ENCODE results near the gene CBX1. TPM values are rescaled to one million over a fixed set of nuclear protein-coding genes. Genes with fewer than 3 reads are reported as not detected.
A peak's percentile ranks its signal among the peaks of the same experiment; 100 is the strongest.

Gene CBX1
- total RNA-seq, 2 experiments from 2014 or later: 5.5 to 6.6 TPM

DNA sequence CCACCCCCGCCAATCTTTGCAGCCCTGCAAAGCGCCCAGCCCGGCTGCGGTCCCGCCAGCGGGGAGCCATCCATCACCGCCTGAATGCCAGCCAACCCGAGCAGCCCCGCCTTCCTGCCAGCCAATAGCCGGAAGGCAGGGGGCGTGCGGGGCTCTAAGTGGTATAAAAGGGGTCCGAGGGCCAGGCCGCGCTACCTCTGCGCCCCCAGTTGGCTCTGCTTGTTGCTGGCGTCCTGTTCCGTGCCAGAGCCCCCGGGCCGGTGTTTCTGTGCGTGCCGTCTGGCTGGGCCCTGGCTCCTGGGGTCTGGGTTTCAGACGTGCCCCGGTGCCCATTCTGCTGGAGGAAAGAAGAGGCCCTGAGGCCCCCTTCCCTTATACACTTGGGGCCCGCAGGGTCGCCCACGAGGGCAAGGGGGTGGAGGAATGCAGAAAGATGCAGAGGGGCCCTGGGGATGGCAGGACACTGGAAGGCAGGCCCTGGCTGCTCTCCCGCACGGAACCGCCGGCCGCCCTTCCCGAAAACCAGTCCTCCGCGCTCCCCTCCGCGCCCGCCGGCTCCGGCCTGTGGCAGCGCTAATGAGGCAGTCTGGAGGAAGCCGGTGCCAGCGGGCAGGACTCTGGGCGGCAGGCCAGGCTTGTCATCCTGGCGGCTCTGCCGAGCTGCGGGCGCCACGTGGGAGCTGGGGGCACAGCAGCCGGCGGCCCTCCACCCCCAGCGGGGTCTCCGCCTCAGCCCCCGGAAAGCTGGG is 77.7 kb downstream of the CBX1 start:
- intact Hi-C loops (cut with DNase I, micrococcal nuclease): loop anchor here (1.0 to 10.0 kb wide), 5 partner anchors 75 to 871 kb away; partner anchors contain the start of genes ATP5MC1 (in 1 of the 2) and SNX11 (in 1 of the 2)
- no peaks in the 10 kb centered on the region for H3K9me3 Mint-ChIP-seq
- peak overlapping the region; percentile 46 for H3K4me3 Mint-ChIP-seq
- Histone ChIP-seq H3K4me1 (ENCODE audit: insufficient read depth, low read length) (peaks cover 34% of the 10 kb centered on the region), H3K27ac (ENCODE audit: low read depth in 1 of 2, low read length in 2 of 2) (no peak overlapping the region), H3K36me3 (ENCODE audit: insufficient read depth, low read length) (no peaks in the 10 kb centered on the region), H3K4me3 (ENCODE audit: low read length) (peak overlapping the region; percentile 66), H3K27me3 (ENCODE audit: control insufficient read depth in 1 of 2, insufficient read depth in 2 of 2, low read length in 2 of 2) (peaks cover 13% of the 10 kb centered on the region in 2 experiments), H3K9me3 (ENCODE audit: control insufficient read depth in 1 of 2, insufficient read depth in 1 of 2, low read length in 2 of 2) (no peaks in the 10 kb centered on the region)
- POLR2A ChIA-PET: no interaction called here
- ATAC-seq (ENCODE audit: poor library complexity): no peak
- no peak overlapping the region for H3K27ac Mint-ChIP-seq
- peak in 8 of 14 experiments; percentile 21 to 71 (median 47) for DNase-seq
- CTCF ChIA-PET: interaction anchor here (0.9 kb wide), 1 partner anchor 77 kb away, joined by 3 read pairs; no protein-coding TSS in a partner anchor
- peaks cover 67% of the 10 kb centered on the region for H3K27me3 Mint-ChIP-seq
- H3K36me3 Mint-ChIP-seq (ENCODE audit: low read depth): no peaks in the 10 kb centered on the region
- H3K4me1 Mint-ChIP-seq (ENCODE audit: low read depth): peaks cover 28% of the 10 kb centered on the region
- TF ChIP-seq, protein P1, sequence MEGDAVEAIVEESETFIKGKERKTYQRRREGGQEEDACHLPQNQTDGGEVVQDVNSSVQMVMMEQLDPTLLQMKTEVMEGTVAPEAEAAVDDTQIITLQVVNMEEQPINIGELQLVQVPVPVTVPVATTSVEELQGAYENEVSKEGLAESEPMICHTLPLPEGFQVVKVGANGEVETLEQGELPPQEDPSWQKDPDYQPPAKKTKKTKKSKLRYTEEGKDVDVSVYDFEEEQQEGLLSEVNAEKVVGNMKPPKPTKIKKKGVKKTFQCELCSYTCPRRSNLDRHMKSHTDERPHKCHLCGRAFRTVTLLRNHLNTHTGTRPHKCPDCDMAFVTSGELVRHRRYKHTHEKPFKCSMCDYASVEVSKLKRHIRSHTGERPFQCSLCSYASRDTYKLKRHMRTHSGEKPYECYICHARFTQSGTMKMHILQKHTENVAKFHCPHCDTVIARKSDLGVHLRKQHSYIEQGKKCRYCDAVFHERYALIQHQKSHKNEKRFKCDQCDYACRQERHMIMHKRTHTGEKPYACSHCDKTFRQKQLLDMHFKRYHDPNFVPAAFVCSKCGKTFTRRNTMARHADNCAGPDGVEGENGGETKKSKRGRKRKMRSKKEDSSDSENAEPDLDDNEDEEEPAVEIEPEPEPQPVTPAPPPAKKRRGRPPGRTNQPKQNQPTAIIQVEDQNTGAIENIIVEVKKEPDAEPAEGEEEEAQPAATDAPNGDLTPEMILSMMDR (IDR thresholded peaks at IDR 0.05): peak; percentile 36

DNA sequence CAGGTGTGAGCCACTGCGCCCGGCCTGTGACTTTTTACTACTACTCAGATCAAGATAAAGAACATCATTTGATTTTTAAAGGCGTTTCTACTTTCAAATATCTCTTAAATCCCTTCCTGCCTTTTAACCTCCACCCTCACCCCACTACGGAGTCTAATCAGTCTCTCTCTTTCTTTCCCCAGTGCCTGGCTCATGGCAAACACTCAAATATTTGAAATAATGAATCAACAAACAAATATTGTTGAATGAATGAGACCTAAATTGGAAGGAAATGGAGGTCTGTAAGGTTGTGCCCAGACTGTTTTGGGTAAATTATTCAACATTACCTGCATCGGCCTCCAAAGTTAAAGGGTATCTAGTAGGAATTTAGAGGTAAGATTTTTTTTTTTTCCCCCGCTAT is 78.4 kb downstream of the CBX1 start:
- TF ChIP-seq, protein P1 (IDR thresholded peaks at IDR 0.05): no peak
- peaks cover 28% of the 10 kb centered on the region for H3K4me1 Mint-ChIP-seq (ENCODE audit: low read depth)
- ChIA-PET CTCF (no interaction called here), POLR2A (no interaction called here)
- peaks cover 65% of the 10 kb centered on the region for H3K27me3 Mint-ChIP-seq
- intact Hi-C loops (cut with DNase I, micrococcal nuclease): loop anchor here in 1 of 2 experiments (10.0 kb wide), 2 partner anchors 312 to 872 kb away; partner anchors contain the start of gene ATP5MC1
- Histone ChIP-seq H3K27ac (ENCODE audit: low read depth in 1 of 2, low read length in 2 of 2) (no peak overlapping the region), H3K36me3 (ENCODE audit: insufficient read depth, low read length) (no peaks in the 10 kb centered on the region), H3K9me3 (ENCODE audit: control insufficient read depth in 1 of 2, insufficient read depth in 1 of 2, low read length in 2 of 2) (no peaks in the 10 kb centered on the region), H3K4me1 (ENCODE audit: insufficient read depth, low read length) (peaks cover 34% of the 10 kb centered on the region), H3K4me3 (ENCODE audit: low read length) (no peak overlapping the region), H3K27me3 (ENCODE audit: control insufficient read depth in 1 of 2, insufficient read depth in 2 of 2, low read length in 2 of 2) (peaks cover 10 to 13% of the 10 kb centered on the region in 2 experiments)
- H3K9me3 Mint-ChIP-seq: no peaks in the 10 kb centered on the region
- no peak for ATAC-seq (ENCODE audit: poor library complexity)
- no peak overlapping the region for H3K27ac Mint-ChIP-seq
- H3K4me3 Mint-ChIP-seq: peak overlapping the region; percentile 46
- H3K36me3 Mint-ChIP-seq (ENCODE audit: low read depth): no peaks in the 10 kb centered on the region
- no peak for DNase-seq

DNA sequence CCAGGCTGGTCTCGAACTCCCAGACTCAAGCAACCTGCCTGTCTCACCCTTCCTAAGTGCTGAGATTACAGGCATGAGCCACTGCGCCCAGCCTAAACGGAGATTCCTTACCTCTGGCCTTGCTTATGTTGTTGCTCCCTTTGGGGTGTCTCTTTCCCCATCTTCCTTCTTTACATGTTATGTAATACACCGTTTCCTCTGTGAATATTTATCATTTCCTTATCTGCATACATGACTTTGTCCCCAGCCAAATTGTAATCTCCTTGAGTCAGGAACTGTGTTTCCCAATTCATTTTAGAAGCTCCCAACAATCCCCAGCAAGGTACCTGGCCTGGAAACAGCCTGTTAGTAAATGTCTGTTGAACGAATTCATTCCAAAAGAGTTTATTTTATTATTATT is 79.3 kb downstream of the CBX1 start:
- H3K4me1 ChIP-seq (ENCODE audit: insufficient read depth, low read length): peaks cover 34% of the 10 kb centered on the region
- intact Hi-C loops (cut with DNase I, micrococcal nuclease): loop anchor here in 1 of 2 experiments (10.0 kb wide), 2 partner anchors 313 to 873 kb away; partner anchors contain the start of gene ATP5MC1
- no peak overlapping the region for H3K27ac Mint-ChIP-seq
- ChIA-PET CTCF (interaction anchor here (0.7 to 3.0 kb wide), 3 partner anchors 11 to 44 kb away, joined by 4 to 17 read pairs (median 5); no protein-coding TSS in a partner anchor), POLR2A (no interaction called here)
- DNase-seq: no peak
- H3K36me3 ChIP-seq (ENCODE audit: insufficient read depth, low read length): no peaks in the 10 kb centered on the region
- ATAC-seq (ENCODE audit: poor library complexity): no peak
- peaks cover 59% of the 10 kb centered on the region for H3K27me3 Mint-ChIP-seq
- H3K27ac ChIP-seq (ENCODE audit: low read depth in 1 of 2, low read length in 2 of 2): no peak overlapping the region
- H3K4me1 Mint-ChIP-seq (ENCODE audit: low read depth): peaks cover 28% of the 10 kb centered on the region
- peak overlapping the region; percentile 5 for H3K4me3 Mint-ChIP-seq
- TF ChIP-seq, protein P1 (IDR thresholded peaks at IDR 0.05): no peak
- H3K4me3 ChIP-seq (ENCODE audit: low read length): no peak overlapping the region
- H3K27me3 ChIP-seq (ENCODE audit: control insufficient read depth in 1 of 2, insufficient read depth in 2 of 2, low read length in 2 of 2): peaks cover 9 to 13% of the 10 kb centered on the region in 2 experiments
- no peaks in the 10 kb centered on the region for H3K9me3 ChIP-seq (ENCODE audit: control insufficient read depth in 1 of 2, insufficient read depth in 1 of 2, low read length in 2 of 2)
- H3K9me3 Mint-ChIP-seq: no peaks in the 10 kb centered on the region
- H3K36me3 Mint-ChIP-seq (ENCODE audit: low read depth): no peaks in the 10 kb centered on the region

Small RNA genes lying within 50 kb of the gene (microRNA-seq; reads per million reads assigned to microRNA genes)
- 13.0 reads per million, percentile 43 among the genes with 10 or more reads in this experiment for gene MIR152 (ENCODE audit: borderline microRNAs expressed, borderline replicate concordance)

Other genes starting within 250 kb of the CBX1 start
- gene SP2, start 205.2 kb downstream of the CBX1 start, total RNA-seq: 10 to 100 TPM; 19.9 to 21.5 TPM
- gene PNPO, start 159.9 kb downstream of the CBX1 start, total RNA-seq: 1 to 10 TPM; 2.2 to 2.4 TPM
- gene PRR15L, start 143.6 kb downstream of the CBX1 start, total RNA-seq: not detected
- gene CDK5RAP3, start 130.4 kb downstream of the CBX1 start, total RNA-seq: 100 to 1,000 TPM; 206 to 224 TPM
- under 1 TPM; 0.47 to 0.88 TPM for gene COPZ2, start 63.7 kb downstream of the CBX1 start, total RNA-seq
- gene NFE2L1, start 53.1 kb downstream of the CBX1 start, total RNA-seq: 10 to 100 TPM; 28.1 to 30.6 TPM
- gene SNX11, start 6.3 kb upstream of the CBX1 start, total RNA-seq: 1 to 10 TPM; 6.8 to 8.7 TPM